ENCODE results near the gene RHEX.

- TF ChIP-seq EZH2 (IDR thresholded peaks at IDR 0.05; ENCODE audit: borderline replicate concordance, low read length), result no peak
- TF ChIP-seq CTCF (conservative IDR thresholded peaks at IDR 0.05 in 1 of 2, IDR thresholded peaks at IDR 0.05 in 1 of 2; ENCODE audit: extremely low read depth in 1 of 2, insufficient read depth in 1 of 2, low read depth in 1 of 2, low read length in 2 of 2), result no peak
These were observed 22.8 kb upstream of the RHEX start for GRCh38 chr1:206030191-206030590.

All from mammary epithelial cell (primary cell).